ENCODE results near the gene CD28.

CD28 gene

DNA sequence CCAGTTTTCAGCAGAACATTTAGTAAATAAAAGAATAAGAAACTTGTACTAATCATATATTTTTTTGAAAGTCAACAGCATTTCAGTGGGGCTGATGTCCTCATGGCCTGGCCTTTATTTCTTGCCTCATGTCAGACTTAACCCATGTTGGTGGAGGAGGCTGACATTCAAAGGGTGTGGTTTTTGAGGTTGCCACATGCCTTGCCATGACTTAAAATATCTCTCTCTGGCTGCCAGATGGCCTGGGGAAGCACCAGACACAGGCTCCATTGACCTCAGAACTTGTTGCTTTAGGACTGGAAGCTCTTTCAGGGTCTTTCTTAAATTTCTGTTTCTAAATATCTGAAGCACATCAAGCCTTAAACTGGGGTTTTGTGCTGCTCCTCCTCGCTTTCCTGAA, 32.5 kb upstream of the CD28 start:
- H3K4me3 ChIP-seq (ENCODE audit: low read depth, low read length, poor library complexity, severe bottlenecking) = no peak overlapping the region
- no peaks in the 10 kb centered on the region for H4K20me1 ChIP-seq (ENCODE audit: insufficient read depth, low read length)
- no peak overlapping the region for H3K27ac ChIP-seq (ENCODE audit: low read depth, low read length, poor library complexity, severe bottlenecking)
- H3F3A ChIP-seq (ENCODE audit: insufficient read depth, low read length) = no peaks in the 10 kb centered on the region
- no peak overlapping the region for H2AFZ ChIP-seq (ENCODE audit: low read length)
- no peaks in the 10 kb centered on the region for H3K9me3 ChIP-seq (ENCODE audit: low read length)
- no peak for TF ChIP-seq EZH2 (IDR thresholded peaks at IDR 0.05; ENCODE audit: borderline replicate concordance, low read length)
- TF ChIP-seq, protein P1, sequence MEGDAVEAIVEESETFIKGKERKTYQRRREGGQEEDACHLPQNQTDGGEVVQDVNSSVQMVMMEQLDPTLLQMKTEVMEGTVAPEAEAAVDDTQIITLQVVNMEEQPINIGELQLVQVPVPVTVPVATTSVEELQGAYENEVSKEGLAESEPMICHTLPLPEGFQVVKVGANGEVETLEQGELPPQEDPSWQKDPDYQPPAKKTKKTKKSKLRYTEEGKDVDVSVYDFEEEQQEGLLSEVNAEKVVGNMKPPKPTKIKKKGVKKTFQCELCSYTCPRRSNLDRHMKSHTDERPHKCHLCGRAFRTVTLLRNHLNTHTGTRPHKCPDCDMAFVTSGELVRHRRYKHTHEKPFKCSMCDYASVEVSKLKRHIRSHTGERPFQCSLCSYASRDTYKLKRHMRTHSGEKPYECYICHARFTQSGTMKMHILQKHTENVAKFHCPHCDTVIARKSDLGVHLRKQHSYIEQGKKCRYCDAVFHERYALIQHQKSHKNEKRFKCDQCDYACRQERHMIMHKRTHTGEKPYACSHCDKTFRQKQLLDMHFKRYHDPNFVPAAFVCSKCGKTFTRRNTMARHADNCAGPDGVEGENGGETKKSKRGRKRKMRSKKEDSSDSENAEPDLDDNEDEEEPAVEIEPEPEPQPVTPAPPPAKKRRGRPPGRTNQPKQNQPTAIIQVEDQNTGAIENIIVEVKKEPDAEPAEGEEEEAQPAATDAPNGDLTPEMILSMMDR (IDR thresholded peaks at IDR 0.05; ENCODE audit: low read length) = no peak
- H3K4me1 ChIP-seq (ENCODE audit: insufficient read depth, low read length, severe bottlenecking) = peaks cover 10% of the 10 kb centered on the region
- H3K9ac ChIP-seq (ENCODE audit: low read length) = no peak overlapping the region
- no peaks in the 10 kb centered on the region for H3K9me2 ChIP-seq (ENCODE audit: low read depth, low read length)
- no peaks in the 10 kb centered on the region for H3K79me2 ChIP-seq (ENCODE audit: insufficient read depth, low read length)
- H3K4me2 ChIP-seq (ENCODE audit: low read length) = no peak overlapping the region
- no peaks in the 10 kb centered on the region for H3K27me3 ChIP-seq (ENCODE audit: insufficient read depth, low read length)
- no peaks in the 10 kb centered on the region for H3K36me3 ChIP-seq (ENCODE audit: insufficient read depth, low read length)

DNA sequence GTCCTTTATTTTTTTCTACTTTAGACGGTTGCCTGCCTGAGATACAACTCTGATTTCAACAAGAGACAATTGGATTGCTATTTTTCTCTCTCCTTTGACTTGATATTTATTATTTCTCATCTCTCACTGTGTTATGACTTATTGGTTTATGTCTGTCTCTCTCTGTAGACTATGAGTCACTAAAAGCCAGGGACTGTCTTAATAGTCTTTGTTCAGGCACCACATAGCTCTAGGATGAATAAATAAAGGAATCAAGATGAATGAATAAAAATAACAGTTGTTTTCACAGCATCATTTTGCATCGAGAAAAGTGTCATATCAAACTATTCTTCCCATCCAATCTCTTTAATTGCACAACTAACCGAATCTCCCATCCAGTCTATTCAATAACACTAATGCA, 31.4 kb upstream of the CD28 start:
- Histone ChIP-seq H3K27me3 (ENCODE audit: insufficient read depth, low read length) (no peaks in the 10 kb centered on the region), H2AFZ (ENCODE audit: low read length) (no peak overlapping the region), H3K79me2 (ENCODE audit: insufficient read depth, low read length) (no peaks in the 10 kb centered on the region), H3K4me1 (ENCODE audit: insufficient read depth, low read length, severe bottlenecking) (peaks cover 10% of the 10 kb centered on the region), H3K4me3 (ENCODE audit: low read depth, low read length, poor library complexity, severe bottlenecking) (no peak overlapping the region), H3K4me2 (ENCODE audit: low read length) (no peak overlapping the region), H3K9ac (ENCODE audit: low read length) (no peak overlapping the region), H3K36me3 (ENCODE audit: insufficient read depth, low read length) (no peaks in the 10 kb centered on the region), H3K9me3 (ENCODE audit: low read length) (no peaks in the 10 kb centered on the region), H3K9me2 (ENCODE audit: low read depth, low read length) (no peaks in the 10 kb centered on the region), H3F3A (ENCODE audit: insufficient read depth, low read length) (no peaks in the 10 kb centered on the region), H3K27ac (ENCODE audit: low read depth, low read length, poor library complexity, severe bottlenecking) (no peak overlapping the region), H4K20me1 (ENCODE audit: insufficient read depth, low read length) (no peaks in the 10 kb centered on the region)
- TF ChIP-seq EZH2 (IDR thresholded peaks at IDR 0.05; ENCODE audit: borderline replicate concordance, low read length) = no peak
- TF ChIP-seq, protein P1 (IDR thresholded peaks at IDR 0.05; ENCODE audit: low read length) = no peak

DNA sequence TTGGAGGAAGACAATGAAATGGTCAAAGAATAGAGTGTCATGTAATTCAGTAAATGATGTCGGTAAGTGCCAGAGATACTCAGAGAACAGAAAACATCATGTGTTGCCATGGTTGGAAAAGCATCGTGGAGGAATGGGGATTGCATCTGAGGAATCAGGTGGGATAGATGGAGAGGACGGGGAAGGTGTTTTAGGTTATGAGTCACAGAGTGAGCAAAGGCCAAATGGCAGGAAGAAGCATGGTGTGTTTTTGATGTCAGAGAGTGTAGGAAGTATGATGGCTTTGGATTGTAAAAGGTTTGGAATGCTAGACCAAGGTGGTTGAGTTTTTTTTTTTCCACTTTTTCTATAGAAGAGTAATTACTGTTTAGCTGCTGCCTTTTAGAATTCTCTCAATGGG, 27.5 kb upstream of the CD28 start:
- H2AFZ ChIP-seq (ENCODE audit: low read length) = no peak overlapping the region
- H3K4me1 ChIP-seq (ENCODE audit: insufficient read depth, low read length, severe bottlenecking) = peaks cover 7% of the 10 kb centered on the region
- H3F3A ChIP-seq (ENCODE audit: insufficient read depth, low read length) = no peaks in the 10 kb centered on the region
- H3K9me2 ChIP-seq (ENCODE audit: low read depth, low read length) = no peaks in the 10 kb centered on the region
- H3K27me3 ChIP-seq (ENCODE audit: insufficient read depth, low read length) = no peaks in the 10 kb centered on the region
- H3K9ac ChIP-seq (ENCODE audit: low read length) = no peak overlapping the region
- H3K9me3 ChIP-seq (ENCODE audit: low read length) = no peaks in the 10 kb centered on the region
- no peaks in the 10 kb centered on the region for H3K36me3 ChIP-seq (ENCODE audit: insufficient read depth, low read length)
- no peak overlapping the region for H3K27ac ChIP-seq (ENCODE audit: low read depth, low read length, poor library complexity, severe bottlenecking)
- H3K4me3 ChIP-seq (ENCODE audit: low read depth, low read length, poor library complexity, severe bottlenecking) = no peak overlapping the region
- H3K79me2 ChIP-seq (ENCODE audit: insufficient read depth, low read length) = no peaks in the 10 kb centered on the region
- no peak for TF ChIP-seq EZH2 (IDR thresholded peaks at IDR 0.05; ENCODE audit: borderline replicate concordance, low read length)
- TF ChIP-seq, protein P1 (IDR thresholded peaks at IDR 0.05; ENCODE audit: low read length) = no peak
- H4K20me1 ChIP-seq (ENCODE audit: insufficient read depth, low read length) = no peaks in the 10 kb centered on the region
- H3K4me2 ChIP-seq (ENCODE audit: low read length) = no peak overlapping the region
